Activated CD8-positive, alpha-beta memory T cell treated with anti-CD3 and anti-CD28 coated beads for 24 hours (primary cell): ENCODE data around the gene RUSC2.
"Not testable (repeated sequence)": the region's sequence is repeated elsewhere in the genome, so short reads cannot be mapped to it uniquely, and the experiment has no call there.

ENCODE experiments used
- DNase-seq: peaks from one replicate; pipeline ENCODE4 v3.0.0-alpha.2; 2020

RUSC2 gene

GRCh38 chr9:35490910-35491465, 1.1 kb downstream of the RUSC2 start:
- no peak for DNase-seq

DNA sequence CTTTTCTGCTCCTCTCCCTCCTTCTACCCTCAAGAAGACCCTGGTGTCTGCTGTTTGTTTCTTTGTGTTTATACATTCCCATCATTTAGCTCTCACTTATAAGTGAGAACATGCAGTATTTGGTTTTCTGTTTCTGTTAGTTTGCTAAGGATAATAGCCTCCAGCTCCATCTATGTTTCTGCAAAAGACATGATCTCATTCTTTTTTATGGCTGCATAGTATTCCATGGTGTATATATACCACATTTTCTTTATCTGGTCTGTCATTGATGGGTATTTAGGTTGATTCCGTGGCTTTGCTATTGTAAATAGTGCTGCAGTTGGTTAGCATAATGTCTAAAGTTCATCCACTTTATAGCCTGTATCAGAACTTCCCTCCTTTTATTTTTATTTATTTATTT, 3.2 kb downstream of the RUSC2 start:
- not testable (repeated sequence) for DNase-seq

DNA sequence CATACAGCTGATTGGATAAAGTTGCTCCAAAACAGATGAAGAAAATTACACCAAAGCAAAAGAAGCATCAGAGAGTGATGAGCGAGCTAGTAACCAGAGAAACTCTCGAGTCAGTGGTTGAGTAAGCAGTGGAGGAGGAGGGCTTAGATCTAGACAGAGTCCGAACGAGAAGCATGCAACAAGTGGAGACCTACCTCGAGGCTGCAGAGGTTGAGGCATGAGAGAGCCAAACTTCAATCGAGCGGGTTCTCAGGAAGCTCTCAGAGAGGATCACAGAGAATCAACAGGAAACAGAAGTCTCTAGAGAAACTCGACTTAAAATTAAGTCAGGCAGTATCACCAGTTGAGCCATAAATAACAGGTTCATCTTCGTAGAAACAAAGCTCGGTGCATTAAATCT, 6.1 kb downstream of the RUSC2 start:
- DNase-seq = no peak

GRCh38 chr9:35498245-35498644, 8.3 kb downstream of the RUSC2 start:
- DNase-seq = not testable (repeated sequence)

DNA sequence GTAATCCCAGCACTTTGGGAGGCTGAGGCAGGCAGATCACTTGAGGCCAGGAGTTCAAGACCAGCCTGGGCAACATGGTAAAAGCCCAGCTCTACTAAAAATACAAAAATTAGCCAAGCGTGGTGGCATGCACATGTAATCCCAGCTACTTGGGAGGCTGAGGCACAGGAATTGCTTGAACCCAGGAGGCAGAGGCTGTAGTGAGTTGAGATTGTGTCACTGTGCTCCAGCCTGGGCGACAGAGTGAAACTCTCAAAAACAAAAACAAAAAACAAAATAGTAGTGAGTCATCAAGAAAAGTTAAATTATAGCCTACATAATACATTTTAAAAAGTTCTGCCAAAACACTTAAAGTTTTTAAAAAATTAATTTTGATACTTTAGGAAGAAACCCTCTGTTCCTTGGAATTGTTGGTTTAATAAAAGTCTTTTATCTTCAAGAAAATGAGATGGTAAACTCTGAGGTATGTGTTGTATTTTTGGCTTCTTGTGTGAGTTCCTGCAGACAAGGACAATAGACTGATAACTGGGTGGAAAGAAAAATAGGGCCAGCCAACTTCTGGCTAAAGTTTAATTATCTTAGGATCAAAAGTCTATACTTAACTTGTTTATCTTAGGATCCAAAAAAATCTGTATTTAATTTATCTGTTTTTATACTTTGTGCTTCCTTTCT, 9.3 kb downstream of the RUSC2 start:
- no peak for DNase-seq

DNA sequence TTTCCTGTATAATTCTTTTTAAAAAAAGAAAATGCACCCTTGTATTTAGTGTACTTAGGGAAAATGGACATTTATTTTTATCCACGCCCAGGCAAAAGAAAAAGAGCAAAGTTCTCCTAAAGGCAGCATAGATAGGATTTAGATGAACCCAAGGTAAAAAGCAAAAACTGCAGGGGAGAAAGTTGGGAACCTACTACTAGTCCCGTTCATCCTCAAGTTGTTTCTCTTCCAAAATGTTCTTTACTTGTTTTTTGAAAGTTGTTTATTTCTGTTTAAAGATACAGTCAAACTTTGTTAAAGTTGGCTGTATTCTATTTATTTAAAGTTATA, 9.8 kb downstream of the RUSC2 start:
- DNase-seq = no peak

DNA sequence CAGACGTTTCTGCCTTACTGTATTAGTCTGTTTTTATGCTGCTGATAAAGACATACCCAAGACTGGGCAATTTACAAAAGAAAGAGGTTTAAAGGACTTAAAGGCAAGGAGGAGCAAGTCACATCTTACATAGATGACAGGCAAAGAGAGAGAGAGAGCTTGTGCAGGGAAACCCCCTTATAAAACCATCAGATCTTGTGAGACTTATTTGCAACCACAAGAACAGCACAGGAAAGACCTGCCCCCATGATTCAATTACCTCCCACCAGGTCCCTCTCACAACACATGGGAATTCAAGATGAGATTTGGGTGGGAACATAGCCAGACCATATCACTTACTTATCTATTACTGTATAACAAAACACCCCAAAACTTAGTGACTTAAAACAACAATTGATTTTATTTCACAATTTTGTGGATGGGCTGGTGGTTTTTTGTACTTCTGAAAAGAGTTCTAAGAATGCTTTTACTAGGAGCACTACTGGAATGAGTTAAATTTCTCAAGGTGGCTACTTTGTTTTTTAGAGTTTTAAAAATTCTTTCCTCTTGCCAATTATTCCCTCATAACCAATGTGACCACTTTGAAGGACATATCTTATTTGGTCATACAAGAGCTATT, 10.3 kb downstream of the RUSC2 start:
- no peak for DNase-seq

DNA sequence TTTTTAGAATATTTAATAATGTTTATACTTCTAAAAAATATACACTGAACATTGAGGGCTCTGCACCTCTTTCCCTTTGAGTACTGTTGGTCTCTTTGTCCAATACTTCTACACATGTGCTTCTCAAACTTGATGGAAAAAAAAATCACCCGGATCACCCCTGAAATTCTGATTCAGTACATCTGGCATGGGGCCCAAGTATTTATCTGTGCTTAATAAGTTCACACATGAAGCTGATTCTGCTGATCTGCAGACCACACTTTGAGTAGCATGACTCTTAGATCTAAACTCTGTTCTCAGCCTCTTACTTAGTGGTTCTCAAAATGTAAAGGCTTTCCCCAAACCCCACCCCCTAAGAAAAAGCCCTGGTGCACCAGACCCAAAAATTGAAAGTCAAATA, 12.0 kb downstream of the RUSC2 start:
- no peak for DNase-seq

- DNase-seq = no peak
Observed at GRCh38 chr9:35506359-35506758, 16.4 kb downstream of the RUSC2 start.

DNA sequence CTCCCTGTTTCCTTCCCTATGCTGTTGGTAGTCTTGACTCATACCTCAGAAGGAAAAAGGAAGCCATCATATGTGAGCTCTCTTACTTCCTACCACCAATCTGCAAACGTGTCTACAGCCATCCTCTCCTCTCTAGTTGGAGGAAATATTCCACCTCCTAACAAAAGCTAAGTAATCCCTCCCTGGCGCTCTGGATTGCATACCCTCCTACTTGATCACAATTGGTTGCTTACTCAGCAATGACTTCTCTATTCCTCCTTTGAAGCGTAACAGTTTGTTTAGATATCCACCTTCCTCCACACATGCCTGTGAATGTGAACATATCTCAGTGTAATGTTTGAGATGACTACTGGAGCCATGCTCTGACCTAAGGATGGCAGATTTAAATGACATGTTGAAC, 18.2 kb downstream of the RUSC2 start:
- no peak for DNase-seq

GRCh38 chr9:35510383-35510753, 20.5 kb downstream of the RUSC2 start:
- DNase-seq = no peak

DNA sequence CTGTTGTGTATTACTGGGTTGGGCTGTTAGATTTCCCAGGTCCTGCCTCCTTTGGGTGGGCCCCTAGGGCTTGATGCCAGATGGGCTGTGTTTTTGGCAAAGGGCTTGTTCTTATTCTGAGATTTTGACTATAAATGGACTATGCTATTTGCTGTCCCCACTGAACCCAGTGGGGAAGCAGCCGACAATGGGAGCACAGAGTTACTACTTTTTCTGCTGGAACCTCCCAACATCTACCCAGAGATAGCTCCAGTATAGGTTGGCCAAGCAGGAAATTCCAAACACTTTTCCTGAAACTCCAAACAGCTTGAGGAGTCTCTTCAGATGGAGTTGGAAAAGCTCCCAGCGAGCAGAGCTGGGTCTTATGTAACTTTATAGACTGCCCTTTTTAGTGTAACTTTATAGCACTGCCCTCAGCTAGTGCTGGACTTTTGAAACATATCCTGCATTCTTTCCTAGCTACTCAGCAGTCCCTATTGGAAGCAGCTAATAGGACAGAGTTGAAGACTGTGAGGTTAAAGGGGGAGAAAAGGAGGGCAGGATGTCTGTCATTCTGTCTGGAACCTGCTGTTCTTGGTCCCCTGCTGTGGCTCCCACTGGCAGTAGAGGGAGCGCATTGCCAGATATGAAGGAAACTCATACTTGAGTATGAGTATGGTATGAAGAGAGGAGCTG, 21.0 kb downstream of the RUSC2 start:
- no peak for DNase-seq

- no peak for DNase-seq
Observed at GRCh38 chr9:35511453-35511852, 21.5 kb downstream of the RUSC2 start.

DNA sequence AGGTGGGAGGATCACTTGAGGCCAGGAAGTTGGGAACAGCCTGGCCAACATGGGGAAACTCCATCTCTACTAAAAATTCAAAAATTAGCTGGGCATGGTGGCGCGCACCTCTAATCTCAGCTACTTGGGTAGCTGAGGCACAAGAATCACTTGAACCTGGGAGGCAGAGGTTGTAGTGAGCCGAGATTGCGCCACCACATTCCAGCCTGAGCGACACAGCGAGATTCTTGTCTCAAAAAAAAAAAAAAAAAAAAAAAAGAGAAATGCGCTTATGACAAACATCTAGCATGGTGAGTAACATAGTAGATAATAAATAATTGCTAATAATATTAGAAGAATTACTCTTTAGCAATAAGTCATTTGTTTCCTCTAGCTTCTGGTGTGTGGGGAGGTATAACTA, 25.9 kb downstream of the RUSC2 start:
- no peak for DNase-seq

- no peak for DNase-seq
Observed at GRCh38 chr9:35516479-35516878, 26.6 kb downstream of the RUSC2 start.

DNA sequence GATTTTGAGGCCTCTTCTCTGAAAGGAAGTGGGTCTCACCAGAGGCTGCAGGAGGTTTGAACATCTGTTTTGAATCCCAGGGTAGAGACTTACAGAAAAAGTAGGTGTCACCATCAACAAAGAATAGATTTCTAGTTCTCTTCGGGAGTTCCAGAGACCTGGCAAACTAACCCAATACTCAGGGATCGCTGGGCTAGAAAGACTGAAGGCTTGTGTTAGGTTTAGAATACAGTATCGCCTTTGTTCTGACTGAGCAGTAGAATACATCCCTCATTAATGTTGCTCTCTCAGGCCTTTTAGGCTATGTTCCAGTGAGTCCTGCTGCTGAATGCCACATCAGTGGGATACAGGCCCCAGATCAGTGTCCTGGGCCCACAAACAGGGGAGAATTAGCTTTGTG, 27.2 kb downstream of the RUSC2 start:
- DNase-seq = no peak

- no peak for DNase-seq
Observed at GRCh38 chr9:35517552-35518224, 27.8 kb downstream of the RUSC2 start.

DNA sequence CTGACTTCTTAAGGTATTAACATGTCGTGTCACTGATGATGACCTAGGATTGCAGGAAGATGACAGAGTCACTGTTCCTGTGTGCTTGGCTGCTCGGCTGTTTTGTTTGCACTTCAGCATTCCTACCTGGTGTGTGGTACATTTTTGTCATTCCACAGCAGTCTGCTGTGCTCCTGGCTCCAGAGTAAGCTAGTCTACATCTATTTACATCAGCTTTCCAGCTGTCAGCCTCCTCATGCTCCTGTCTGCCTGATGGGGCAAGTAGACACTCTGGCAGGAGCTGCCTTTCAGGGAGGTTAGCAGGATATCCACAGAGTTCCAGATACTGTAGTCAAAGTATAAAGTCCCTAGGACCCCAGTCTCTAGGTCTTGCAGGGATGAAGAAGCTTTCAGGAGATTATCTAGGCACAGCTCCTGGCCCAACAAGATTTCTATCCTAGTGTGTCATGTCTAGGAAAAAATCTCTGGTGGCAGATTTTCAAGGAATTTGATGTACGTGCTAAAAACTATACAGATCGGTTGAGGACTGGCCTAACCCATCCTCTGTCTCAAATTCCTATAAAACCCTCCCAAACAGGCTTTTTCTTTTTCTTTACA, 28.4 kb downstream of the RUSC2 start:
- no peak for DNase-seq

GRCh38 chr9:35518981-35519679, 29.2 kb downstream of the RUSC2 start:
- DNase-seq = no peak

- DNase-seq = no peak
Observed at GRCh38 chr9:35519692-35520363, 29.9 kb downstream of the RUSC2 start.

DNA sequence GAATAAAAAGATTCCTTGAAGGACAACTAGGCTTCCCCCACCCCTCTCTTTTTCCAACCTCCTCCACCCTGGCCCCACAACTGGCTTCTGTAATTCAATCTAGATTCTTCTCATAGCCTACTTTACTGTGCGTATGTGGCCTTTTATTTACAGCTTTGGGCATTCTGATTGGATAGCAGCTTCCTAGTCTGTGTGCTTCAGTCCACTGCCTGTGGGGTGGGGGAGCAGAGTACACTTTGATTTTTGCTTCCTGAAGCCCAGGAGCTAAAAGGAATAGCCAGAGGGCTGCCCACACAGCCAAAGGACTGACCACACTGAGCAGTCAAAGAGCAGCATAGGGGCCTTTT, 30.4 kb downstream of the RUSC2 start:
- no peak for DNase-seq

- no peak for DNase-seq
Observed at GRCh38 chr9:35521708-35522107, 31.8 kb downstream of the RUSC2 start.
